Hematopoietic multipotent progenitor cell treated with erythropoietin and hydrocortisone succinate and interleukin-3 and kit ligand, for 15 days (in vitro differentiated cells): ENCODE data around the gene STARD10.
A peak's percentile ranks its signal among the peaks of the same experiment; 100 is the strongest.
"Not testable (repeated sequence)": the region's sequence is repeated elsewhere in the genome, so short reads cannot be mapped to it uniquely, and the experiment has no call there.

Experiments used
- DNase-seq: peaks from one replicate; pipeline ENCODE4 v3.0.0-alpha.2; 2015; ENCODE audit warnings: low spot score

The STARD10 gene, protein sequence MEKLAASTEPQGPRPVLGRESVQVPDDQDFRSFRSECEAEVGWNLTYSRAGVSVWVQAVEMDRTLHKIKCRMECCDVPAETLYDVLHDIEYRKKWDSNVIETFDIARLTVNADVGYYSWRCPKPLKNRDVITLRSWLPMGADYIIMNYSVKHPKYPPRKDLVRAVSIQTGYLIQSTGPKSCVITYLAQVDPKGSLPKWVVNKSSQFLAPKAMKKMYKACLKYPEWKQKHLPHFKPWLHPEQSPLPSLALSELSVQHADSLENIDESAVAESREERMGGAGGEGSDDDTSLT

DNA sequence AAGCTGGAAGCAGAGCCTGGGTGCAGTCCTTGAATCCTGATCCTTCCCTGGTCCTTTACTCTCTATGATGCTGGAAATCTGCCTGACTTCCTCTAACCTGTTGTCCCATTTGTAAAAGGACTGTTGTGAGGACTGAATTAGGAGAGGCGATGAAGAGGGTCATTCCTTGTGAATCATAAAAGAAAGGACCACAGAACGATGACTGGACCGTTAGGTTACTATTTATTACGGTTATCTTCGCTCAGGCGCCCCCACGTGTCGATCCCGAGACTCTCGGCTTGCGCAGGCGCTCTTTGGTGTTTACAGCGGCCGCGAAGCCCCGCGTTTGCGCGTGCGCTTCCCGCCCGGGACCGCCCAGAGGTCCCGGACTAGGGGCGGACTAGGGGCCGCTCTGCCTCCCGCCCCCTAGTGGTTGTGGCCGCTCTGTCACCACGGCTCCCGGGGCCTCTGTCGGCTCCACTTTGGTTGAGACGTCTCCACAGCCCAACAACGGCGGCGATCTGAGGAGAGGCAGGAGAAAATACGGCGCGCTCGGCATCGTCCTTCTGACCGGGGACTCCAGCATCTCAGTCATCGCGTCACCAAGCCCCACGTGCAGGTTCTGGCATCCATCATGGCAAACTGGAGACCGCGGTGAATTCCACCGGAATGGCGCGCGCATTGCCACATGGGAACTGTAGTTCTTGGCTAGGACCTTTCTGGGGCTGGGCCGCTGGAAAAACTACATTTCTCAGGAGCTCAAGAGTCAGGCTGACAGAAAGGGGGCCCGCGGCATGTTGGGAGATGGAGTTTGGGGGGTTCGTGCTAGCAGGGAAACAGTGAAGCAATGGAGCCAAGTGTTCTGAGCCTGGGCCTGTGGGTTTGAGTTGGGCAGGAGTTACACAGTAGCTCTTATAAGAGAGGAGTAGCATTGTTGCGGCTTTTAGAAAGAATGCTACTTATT lies at the start of gene STARD10:
Gene STARD10 (minus strand): TSS at position 623 of the 943 bp plus-strand sequence. CDS start 12,866 bp downstream, outside the sequence.
- DNase-seq: peak; percentile 98

DNA sequence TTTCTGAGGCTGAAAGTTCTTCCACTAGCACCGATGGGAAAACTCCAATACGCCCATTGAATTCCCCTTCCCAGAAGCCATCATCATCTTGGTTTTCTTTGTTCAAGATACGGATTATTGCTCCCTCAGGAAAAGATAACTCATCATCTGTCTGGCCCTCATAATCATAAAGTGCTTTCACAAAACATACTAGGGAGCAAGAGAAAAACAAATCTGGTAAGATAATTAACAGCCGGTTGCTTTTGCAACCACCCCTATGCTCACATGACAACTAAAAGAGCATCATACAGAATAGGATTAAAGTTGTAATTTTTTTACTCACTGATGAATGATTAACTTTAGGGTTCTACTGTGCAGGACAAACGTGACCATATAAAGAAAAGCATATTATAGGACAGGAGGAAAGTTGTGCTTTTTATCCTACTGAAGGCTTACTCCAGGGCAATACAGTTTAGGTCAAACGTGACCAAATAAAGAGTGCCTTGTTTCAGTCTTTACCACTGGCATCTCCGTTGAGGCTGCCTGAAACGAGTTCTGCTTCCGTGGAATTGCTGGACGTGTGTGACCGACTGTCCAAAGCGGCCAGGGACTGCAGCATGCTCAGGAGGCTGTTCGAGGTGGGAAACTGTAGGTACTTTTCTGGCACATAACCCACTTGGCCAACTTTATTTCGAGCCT lies 48.9 kb upstream of the STARD10 start:
- DNase-seq: no peak

DNA sequence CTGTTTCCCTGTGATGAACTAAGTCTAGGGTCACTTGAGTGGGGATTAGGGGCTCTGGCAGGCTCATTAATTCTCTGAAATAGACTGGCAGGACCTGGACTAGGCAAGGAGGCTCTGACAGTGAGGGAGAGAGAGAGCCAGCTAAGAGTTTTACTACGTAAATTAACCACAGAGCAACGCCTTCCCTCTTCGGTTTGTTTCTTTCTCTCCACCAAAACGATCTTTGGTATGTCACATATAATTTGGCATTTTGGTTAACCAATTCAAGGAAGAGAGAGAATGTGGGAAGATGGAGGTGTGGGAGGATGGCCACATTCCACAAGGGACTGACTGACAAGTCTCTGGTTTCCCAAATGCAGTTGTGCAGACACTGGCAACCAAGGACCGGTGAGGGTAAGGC lies 48.3 kb upstream of the STARD10 start:
- DNase-seq: no peak

DNA sequence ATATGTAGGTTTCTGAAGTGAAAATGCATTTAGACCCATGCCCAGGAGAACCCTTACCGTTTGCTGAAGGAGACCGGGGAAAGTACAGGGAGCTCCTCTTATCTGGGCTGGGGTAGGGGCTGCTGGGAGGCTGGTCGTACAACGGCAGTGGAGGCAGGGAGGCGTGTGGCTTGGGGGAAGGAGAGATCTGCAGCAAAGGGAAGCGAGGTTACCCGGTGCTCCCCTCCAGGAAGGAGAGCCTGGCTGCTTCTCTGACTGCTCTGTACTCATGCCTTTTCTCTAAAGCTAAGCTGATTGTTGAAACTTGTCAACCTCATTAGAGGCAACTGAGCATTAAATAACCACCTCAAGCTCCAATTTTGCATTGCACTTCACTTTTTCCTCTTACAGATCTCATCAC lies 47.5 kb upstream of the STARD10 start:
- no peak for DNase-seq

DNA sequence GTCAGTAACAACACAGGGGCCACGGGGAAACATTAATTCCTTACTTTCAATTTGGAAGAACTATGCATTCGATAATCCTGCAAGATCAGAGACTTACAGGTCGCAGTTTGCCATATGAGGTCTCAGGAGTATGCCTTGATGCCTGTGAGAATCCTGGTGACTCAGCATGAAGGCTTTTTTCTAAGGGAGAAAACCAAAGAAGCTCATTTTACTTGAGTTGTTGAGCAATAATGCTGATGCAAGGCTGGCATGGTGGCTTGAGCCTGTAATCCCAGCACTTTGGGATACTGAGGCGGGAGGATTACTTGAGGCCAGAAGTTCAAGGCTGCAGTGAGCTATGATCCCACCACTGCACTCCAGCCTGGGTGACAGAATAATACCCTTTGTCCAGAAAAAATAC lies 46.9 kb upstream of the STARD10 start:
- no peak for DNase-seq

DNA sequence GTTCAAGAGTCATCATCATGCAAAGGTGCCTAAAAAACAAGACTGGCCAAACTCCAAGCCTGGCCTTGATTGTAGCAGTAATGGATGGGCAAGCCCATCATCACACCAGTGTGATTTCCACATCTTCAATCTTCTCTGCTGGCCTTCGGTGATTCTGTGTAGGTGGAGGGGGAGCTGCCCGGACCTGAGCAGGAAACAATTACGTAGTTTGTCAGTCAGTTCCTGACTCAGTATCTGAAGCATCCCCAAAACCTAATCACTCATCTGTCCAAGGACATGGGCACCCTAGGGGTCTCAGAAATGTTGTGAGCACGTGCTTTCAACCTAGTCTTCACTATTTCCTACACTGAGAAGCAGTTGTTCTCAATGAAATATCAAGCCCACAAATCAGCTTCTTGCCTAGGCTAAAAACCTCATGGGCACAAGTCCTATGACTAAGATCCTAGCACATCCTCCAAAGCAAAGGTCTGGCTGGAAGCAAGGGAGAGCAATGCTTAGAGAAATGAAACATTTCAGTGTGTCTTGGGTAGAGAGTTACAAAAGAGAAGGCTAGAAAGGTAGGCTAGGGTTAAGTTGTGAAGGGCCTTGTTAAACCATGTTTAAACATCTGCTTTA lies 45.0 kb upstream of the STARD10 start:
- no peak for DNase-seq

DNA sequence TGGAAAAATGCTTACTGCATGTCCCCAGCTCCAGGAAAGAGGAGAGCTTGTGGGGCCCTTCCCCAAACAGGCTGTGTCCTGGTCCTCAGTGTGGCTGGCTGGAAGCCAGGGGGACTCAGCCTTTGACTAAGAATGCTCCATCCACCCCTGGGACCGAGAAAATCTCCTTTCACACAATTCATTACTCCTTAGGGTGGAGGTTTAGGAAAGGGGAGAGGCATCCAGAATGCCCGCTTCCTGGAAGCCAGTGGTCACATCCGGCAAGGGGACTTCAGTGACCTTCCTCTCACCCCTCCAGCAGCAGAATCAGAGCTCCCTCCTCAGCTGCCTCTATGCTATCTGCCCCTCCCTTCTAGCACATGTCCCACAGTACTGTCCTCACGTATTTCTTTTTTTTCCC lies 42.3 kb upstream of the STARD10 start:
- DNase-seq: no peak

DNA sequence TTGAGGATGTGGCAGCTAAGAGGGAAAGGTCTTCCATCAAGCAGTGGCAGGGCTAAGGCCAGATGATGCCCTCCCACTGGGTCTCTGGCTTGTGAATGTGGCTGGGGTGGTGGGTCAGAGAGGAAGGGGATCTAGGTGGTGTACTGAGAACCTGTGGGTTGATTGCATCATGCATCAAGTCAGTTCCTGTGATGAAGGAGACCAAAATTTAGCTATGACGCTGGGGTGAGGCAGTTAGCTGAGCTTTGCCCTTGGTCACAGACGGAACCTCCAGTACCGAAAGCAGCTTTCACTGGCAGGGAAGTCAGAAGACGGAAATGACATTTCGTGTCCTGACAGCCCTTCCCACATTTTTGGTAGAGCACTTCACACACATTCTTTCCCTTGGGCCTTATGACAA lies 41.1 kb upstream of the STARD10 start:
- DNase-seq: no peak

DNA sequence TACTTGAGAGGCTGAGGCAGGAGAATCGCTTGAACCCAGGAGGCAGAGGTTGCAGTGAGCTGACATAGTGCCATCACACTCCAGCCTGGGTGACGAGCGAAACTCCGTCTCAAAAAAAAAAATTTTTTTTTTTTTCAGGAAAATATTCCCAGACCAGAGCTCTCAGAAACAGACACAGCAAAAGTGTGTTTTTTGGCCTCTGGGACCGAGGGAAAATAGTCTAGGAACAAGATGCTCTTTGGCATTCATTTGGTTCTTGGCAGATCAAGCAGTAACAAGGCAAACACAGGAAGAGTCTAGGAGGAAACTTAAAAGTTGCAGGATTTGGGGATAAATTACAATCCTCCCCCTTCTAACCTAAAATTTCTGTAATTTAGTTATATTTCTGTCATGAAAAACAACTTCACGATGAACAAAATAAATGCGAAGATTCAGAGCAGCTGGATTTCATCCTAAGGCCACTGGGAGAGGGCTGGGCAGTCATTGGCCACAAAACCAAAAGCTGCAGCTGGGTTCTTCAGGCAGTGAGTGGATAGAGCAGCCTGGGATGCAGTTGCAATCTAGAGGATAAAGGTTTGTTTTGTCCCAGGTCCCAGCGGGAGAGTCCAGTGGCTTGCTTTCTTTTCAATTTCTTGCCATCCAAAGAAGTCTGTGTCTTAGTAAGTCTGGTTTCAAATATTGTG lies 40.1 kb upstream of the STARD10 start:
- no peak for DNase-seq

DNA sequence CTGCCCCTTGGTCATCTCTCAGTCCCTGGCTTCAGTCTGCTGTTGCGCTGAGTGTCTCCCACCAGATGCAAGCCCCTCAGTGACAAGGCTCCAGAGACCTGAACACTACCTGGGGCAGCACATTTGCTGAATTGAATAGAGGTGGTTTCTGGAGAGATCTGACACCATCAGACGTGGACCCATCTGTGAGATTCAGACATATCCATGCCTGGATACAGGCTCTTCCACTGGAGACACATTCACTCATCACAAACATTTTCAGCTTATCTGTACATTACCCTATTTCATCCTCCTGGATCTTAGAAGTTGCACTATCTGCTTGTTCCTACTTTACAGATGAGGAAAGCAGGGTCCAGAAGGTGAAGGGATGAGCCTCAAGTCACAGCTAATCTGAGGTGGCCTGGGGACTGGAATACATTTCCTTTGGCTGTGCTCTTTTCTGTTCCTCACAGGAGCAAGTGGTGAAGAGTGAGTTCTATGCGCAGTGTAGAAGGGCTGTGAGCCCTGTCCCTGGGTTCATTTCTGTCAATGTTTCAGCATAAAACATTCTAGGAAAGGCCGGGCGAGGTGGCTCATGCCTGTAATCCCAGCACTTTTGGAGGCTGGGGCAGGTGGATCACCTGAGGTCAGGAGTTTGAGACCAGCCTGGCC lies 39.4 kb upstream of the STARD10 start:
- no peak for DNase-seq

DNA sequence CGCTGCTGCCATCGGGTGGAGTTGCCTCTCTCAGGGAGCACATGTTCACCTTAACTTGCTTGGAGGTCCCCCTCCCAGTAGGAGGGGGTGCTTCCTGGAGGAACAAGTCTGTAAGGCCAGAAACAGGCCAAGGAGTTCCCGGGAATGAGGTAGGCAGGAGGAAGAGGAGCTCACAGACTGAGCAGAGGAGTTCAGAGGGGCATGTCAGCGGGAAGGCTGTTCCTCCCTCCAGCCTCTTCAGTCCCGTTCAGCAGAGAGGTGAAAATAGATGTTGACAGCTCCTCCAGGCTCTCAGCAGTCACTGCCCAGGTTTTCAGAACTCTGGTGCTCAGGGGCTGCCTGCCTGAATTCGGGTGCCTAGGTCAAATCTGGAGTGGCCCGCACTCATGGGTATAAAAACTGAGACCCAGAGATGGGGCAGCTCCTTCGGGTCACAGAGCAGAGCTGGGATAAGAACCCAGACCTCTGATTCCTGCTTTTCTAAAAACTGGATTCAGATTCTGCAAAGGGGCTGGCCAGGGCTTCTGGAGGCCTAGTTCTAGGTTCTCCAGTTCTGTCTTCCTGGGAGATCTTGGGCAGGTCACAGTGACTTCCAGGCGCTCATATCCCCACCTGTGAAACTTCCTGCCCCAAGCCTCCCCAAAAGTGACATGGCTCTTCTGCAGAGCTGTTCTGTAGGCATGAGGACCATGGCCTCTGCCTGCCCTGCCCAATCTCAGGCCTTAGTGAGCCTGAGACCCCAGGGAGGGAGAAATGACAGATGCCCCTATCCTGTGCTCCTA lies 38.6 kb upstream of the STARD10 start:
- DNase-seq: no peak

DNA sequence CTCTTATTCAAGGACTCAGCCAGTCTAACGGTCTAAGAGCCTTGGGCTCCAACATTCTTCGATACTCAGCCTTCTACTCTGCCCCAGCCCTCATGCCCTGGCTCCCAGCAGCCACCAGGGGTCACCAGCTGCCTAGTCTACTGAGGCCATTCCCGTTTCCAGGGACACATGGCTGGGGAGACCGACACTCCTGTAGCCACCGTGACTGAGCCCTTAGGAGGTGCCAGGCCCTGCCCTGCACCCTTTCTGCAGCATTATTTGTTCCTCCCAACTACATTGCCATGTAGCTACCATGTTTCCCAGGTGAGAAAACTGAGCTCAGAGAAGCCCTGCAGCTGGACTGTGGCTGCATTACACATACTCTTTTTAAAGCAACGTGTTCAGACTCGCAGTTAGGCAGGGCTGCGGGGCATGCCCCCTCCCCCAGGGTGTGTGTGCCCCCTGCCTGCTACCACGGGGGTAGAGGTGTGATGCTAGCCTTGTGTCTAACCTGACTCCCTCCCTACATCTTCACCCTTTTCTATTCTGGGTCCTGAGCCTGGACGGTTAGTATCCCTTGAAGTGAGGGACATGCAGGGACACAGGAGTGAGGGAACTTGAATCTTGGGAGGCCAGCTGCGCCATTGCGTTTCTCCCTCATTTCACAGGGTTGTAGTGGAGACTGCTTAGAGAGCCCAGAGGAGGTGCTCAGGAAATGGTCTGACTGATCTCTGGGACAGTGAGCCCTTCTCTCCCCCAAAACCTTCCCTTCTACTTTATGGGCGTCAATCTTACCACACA lies 37.9 kb upstream of the STARD10 start:
- peak; percentile 66 for DNase-seq

DNA sequence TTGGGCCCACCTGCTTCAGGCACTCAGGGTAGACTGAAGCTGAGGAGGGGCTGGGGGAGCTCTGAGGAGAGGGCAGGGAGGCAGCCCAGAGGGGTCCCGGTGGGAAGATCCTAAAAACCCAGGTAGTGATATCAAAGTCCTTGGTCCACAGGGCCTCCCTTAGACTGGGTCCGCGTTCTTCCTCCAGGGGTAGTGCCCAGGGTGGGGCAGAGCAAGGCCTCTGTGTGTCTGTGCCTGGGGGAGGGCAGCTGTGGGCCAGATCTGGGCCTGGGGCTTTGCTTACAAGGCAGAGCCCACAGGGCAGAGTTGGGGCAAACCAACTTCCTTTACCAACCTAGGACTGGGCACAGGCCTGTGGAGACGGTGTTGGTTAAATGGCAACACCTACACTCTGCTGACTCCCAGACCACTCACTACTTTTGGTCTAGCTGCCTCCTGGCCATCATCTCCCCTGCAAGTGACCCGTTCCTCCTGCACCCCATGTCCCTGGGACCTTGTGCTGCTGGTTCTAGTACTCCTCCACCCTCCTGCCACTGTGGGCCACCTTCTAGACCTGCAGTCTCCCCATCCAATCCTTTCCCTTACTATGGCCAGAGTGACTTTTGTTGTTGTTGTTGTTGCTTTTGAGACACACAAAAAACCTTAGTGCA lies 36.2 kb upstream of the STARD10 start:
- DNase-seq: no peak

DNA sequence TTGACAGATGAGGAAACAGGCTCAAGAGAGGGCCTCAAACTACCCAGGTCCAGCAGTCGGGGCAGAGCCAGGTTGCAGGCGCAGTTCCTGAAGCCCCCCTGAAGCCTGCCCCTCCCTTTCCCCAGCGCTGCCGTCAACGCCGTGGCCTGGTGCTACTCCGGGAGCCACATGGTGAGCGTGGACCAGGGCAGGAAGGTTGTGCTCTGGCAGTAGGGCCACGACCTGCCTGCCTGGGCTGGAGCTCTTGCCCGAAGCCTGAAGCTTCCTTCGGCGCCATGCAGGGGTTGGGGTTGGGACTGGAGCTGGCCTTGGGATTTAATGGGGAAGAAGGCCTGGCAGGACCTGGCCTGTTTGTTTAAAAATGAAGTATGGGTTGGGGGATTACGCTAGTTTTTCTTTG lies 35.3 kb upstream of the STARD10 start:
- DNase-seq: no peak

DNA sequence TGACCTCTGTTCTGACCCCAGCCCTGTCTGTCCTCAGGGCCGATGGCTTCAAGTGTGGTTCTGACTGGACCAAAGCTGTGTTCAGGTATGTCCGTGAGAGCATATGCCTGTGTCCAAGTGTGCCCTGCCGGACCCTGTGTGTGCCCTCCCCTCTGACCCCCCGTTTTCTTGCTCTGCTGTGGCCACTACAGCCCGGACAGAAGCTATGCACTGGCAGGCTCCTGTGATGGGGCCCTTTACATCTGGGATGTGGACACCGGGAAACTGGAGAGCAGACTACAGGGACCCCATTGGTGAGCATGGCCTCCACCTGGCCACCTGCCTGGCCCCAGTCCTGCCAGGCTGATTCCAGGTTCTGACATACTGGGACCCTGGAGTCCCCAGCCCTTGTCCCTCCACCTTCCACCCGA lies 34.9 kb upstream of the STARD10 start:
- no peak for DNase-seq

DNA sequence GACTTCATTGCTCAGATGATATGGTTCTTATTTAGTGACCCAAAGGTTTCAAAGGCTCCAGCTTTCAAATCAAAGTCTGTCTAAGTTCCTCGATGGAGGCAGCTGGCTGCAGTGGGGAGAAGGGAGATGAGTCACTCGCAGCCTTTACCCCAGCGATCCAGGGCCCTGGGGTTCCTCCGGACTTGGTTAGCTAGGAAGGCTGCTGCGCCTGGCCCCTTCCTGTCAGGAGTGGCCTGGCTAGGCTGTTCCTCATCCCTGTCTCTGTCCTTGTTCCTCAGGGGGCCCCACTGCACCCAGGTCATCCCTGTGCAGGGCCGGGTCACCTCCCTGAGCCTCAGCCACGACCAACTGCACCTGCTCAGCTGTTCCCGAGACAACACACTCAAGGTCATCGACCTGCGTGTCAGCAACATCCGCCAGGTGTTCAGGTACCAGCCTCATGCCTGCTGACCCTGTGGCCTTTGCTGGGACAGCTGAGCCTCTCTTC lies 34.3 kb upstream of the STARD10 start:
- no peak for DNase-seq

DNA sequence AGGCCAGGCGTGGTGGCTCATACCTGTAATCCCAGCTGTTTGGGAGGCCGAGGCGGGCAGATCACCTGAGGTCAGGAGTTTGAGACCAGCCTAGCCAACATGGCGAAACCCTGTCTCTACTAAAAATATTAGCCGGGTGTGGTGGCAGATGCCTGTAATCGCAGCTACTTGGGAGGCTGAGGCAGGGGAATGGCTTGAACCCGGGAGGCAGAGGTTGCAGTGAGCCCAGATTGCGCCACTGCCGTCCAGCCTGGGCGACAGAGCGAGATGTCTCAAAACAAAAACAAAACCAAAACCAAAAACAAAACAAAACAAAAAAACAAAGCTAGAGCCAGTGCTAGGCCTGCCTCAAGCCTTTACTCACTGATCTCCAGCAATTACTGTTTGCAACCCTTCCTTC lies 33.8 kb upstream of the STARD10 start:
- DNase-seq: not testable (repeated sequence)

DNA sequence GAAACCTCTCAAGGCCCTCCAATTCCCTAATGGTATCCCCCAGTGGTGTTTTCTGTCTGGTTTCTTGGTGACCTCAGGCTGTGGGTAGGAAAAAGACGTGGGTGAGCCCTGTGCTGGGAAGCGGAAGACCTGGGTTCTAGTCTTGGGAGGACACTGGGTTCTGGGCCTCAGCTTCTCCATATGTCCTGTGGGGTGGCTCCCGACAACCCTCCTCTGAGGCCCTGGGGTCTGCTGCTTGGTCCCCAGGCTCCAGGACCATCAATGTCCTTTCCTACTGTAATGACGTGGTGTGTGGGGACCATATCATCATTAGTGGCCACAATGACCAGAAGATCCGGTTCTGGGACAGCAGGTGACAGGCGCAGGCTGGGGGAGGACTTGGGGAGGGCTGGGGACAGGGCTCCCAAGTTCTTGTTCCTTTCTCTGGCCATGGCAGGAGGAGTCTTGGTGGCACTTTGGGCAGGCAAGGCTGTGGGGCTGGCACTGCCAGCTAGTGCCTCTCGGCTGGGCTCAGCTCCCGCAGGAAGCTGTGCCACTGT lies 33.2 kb upstream of the STARD10 start:
- no peak for DNase-seq
